NCI-H2196 treated with DMSO at 0.1 percent for 48 hours (cell line): ENCODE measurements around the gene PNPLA6.

ENCODE experiments used
- DNase-seq: peaks from one replicate; lab custom pipeline; 2025; ENCODE audit not compliant: unreplicated experiment; lab: John Stamatoyannopoulos, UW

Gene PNPLA6

GRCh38 chr19:7515110-7515644 lies 20.3 kb upstream of the PNPLA6 start:
- DNase-seq, result no peak

DNA sequence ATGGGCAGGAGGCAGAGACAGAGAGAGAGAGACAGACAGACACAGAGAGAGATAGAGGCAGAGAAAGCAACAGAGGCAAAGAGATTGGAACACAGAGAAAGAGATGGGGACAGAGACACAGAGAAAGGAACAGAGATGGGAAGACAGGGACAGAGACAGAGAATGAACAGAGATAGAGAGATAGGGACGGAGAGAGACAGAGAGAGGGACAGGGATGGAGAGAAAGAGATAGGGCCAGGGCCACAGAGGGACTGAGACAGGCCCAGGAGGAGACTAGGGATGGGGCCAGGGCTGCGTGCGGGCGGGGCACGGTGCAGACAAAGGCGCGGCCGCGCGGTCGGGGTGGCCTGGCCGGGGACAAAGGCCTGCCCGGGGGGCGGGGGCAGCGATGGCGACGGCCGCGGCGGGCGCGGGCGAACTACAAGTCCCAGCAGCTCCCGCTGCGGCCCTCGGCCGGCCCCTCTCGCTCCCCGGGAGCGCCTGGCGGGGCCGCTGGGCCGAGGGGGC lies 19.8 kb upstream of the PNPLA6 start, which contains the start of gene ZNF358:
ZNF358 (plus strand) TSS at position 459 of the 507 bp plus-strand sequence. CDS start 3,140 bp downstream, outside the sequence.
- DNase-seq, result peak; percentile 75

- no peak for DNase-seq
These were observed 19.2 kb upstream of the PNPLA6 start for GRCh38 chr19:7516333-7516732.

DNA sequence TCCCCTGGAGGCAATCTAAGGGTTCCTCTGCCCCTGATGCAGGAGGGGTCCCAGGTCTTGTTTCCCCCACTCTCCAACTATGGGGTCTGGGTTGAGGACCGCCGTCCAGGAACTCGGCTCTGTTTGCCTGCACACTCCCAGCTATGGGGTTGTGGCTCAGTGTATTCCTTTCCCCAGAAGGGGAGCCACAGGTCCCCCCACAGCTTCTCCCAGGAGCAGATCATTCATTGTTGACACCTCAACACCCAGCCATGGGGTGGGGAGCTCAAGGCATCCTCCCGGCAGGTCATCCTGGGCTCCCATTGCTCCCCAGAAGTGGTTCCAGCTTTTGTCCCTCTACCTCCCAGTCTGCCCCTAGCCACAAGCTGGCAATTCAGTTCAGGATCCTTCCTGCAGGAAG lies 18.6 kb upstream of the PNPLA6 start:
- no peak for DNase-seq

- no peak for DNase-seq
These were observed 16.0 kb upstream of the PNPLA6 start for GRCh38 chr19:7519361-7520130.

- DNase-seq, result no peak
These were observed 15.1 kb upstream of the PNPLA6 start for GRCh38 chr19:7520131-7521051.

- no peak for DNase-seq
These were observed 13.9 kb upstream of the PNPLA6 start for GRCh38 chr19:7521551-7522071.

GRCh38 chr19:7522072-7522922 lies 13.2 kb upstream of the PNPLA6 start, which contains the start of gene MCOLN1:
TSS of gene MCOLN1 (plus strand) at chr19:7522624. CDS start at chr19:7522751, 127 bp downstream.
- DNase-seq, result peak; percentile 99

GRCh38 chr19:7522923-7523667 lies 12.4 kb upstream of the PNPLA6 start:
- DNase-seq, result no peak

GRCh38 chr19:7524523-7524922 lies 11.0 kb upstream of the PNPLA6 start:
- DNase-seq, result no peak

DNA sequence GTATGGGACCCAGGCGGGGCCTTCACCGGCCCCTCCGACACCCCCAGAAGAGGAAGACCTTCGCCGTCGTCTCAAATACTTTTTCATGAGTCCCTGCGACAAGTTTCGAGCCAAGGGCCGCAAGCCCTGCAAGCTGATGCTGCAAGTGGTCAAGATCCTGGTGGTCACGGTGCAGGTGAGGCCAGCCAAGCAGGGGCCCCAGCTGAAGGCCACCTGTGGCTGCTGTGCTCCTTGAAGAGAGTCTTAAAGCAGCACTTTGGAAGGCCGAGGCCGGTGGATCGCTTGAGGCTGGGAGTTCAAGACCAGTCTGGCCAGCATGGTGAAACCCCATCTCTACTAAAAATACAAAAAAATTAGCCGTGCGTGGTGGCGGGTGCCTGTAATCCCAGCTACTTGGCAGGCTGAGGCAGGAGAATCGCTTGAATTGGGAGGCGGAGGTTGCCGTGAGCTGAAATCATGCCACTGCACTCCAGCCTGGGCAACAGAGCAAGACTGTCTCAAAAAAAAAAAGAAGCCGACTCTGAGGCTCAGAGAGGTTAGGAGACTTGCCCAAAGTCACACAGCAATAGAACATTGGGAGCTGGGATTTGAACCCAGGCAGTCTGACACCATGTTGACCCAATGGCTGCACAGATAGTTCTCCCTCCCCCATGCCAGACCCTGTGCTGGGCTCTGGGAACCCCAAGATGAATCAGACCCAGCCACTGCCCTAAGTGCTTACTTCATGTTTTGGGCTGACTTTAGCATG lies 10.4 kb upstream of the PNPLA6 start:
- no peak for DNase-seq

DNA sequence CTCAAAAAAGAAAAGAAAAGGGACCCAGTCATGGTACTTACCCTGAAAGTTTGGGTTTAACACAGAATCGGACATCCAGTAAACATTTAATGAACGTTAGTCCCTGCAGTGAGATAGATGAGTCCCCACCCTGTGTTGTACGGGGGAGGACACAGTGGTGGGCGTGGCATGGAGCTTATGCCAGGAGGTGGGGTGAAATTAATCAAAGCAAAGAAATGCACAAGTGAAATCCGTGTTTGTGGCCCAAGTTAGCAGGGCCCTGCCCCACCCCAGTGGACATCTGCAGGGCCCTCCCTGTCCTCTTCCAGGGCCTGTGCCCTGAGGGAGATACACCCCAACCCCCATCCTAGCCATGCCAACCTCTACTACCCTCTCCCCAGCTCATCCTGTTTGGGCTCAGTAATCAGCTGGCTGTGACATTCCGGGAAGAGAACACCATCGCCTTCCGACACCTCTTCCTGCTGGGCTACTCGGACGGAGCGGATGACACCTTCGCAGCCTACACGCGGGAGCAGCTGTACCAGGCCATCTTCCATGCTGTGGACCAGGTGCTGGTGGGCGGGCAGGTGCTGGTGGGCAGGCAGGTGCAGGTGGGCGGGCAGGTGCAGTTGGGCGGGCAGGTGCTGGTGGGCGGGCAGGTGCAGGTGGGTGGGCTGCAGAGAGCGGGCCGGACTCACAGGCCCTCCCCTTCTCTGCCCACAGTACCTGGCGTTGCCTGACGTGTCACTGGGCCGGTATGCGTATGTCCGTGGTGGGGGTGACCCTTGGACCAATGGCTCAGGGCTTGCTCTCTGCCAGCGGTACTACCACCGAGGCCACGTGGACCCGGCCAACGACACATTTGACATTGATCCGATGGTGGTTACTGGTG lies 9.2 kb upstream of the PNPLA6 start:
- DNase-seq, result no peak

- DNase-seq, result no peak
These were observed 7.9 kb upstream of the PNPLA6 start for GRCh38 chr19:7527516-7528191.

- DNase-seq, result no peak
These were observed 7.4 kb upstream of the PNPLA6 start for GRCh38 chr19:7528192-7528519.

GRCh38 chr19:7528522-7529245 lies 6.8 kb upstream of the PNPLA6 start:
- DNase-seq, result no peak

DNA sequence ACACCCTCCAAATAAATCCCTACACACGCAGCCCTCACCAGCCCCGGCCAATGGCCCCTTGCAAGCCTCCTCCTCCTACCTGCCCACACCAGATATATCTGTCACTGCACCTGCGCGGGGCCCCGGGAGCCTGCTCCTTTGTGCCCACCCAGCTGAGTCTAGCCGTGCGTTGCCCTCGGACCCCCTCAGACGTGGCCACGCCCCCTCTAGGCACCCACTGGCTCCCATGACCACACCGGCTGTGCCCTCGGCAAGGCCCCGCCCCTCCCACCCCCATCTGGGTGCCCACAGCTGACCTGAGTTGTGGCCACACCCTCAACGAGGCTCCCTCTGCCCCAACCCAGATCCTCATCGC lies 6.3 kb upstream of the PNPLA6 start:
- DNase-seq, result no peak
